ENCODE data around the gene RILPL1. TPM values are rescaled to one million over a fixed set of nuclear protein-coding genes. Genes with fewer than 3 reads are reported as not detected.

The RILPL1 gene
- total and polyA plus RNA-seq, 2 of the 4 experiments (the other 2 are of a cell fraction) = 11.1 to 19.8 TPM

DNA sequence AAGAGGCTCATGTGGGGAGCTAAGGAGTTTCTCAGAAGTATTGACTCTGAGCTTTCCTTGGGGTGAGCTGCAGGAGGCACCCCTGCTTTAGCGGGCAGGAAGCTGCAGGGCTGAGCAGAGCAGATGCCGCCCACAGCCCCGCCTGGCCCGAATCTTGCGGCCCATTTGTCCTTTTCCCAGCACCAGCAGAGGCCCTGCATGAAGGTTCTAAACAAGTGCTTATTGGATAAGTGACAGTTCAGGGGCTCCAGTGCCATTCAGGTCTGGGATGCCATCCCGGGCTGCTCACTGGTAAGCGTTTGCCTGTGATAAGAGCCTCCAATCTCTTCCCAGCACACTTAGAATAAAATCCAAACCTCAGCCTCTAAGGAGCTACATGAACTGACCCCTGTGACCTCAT lies 11.4 kb downstream of the RILPL1 start:
- no peak overlapping the region for H2BK15ac ChIP-seq (ENCODE audit: low read depth, low read length)
- no peak overlapping the region for H3K4ac ChIP-seq (ENCODE audit: low read depth, low read length)
- 100% methylated on average over 4 of the region's 7 CpGs; no CpG with 5 or more reads in 1 of the 2 experiments for WGBS, 2 experiments (ENCODE audit: extremely low coverage in 2 of 2, insufficient read length in 1 of 2)
- no peak overlapping the region for H2BK20ac ChIP-seq (ENCODE audit: low read depth, low read length)
- peaks cover 21 to 45% of the 10 kb centered on the region in 2 experiments for H3K79me1 ChIP-seq (ENCODE audit: low read depth in 1 of 2, low read length in 2 of 2)
- no peak overlapping the region for H4K8ac ChIP-seq (ENCODE audit: low read depth in 2 of 2, low read length in 2 of 2)
- no peak overlapping the region for H4K5ac ChIP-seq (ENCODE audit: low read depth, low read length)
- H3K9ac ChIP-seq (ENCODE audit: low read depth, low read length) = no peak overlapping the region
- ATAC-seq (ENCODE audit: low read depth) (no peak), DNase-seq (no peak)
- H3K14ac ChIP-seq (replicated peaks; ENCODE audit: low read depth, low read length) = no peak overlapping the region
- no peak overlapping the region; the same call in 1 of the 2 replicates for H3K56ac ChIP-seq (ENCODE audit: extremely low read depth, insufficient read depth, low read length)
- H3K4me2 ChIP-seq (ENCODE audit: low read depth, low read length) = no peak overlapping the region
- H3K36me3 ChIP-seq (ENCODE audit: control insufficient read depth, insufficient read depth, low read length) = peaks cover 52% of the 10 kb centered on the region
- TF ChIP-seq RCOR1 (IDR thresholded peaks at IDR 0.05; ENCODE audit: insufficient replicate concordance, low read length) (no peak), RAD21 (IDR thresholded peaks at IDR 0.05; ENCODE audit: low read length) (no peak), NFE2L2 (IDR thresholded peaks at IDR 0.05; ENCODE audit: low read depth, low read length) (no peak), RFX5 (IDR thresholded peaks at IDR 0.05; ENCODE audit: low read depth, low read length) (no peak), SMC3 (IDR thresholded peaks at IDR 0.05; ENCODE audit: low read depth, low read length) (no peak), POLR2A (IDR thresholded peaks at IDR 0.05; ENCODE audit: low read depth, low read length) (no peak), MXI1 (IDR thresholded peaks at IDR 0.05; ENCODE audit: borderline replicate concordance, low read depth, low read length) (no peak), CEBPB (IDR thresholded peaks at IDR 0.05; ENCODE audit: low read depth, low read length) (no peak), MAFK (IDR thresholded peaks at IDR 0.05; ENCODE audit: low read depth, low read length) (no peak), BHLHE40 (IDR thresholded peaks at IDR 0.05; ENCODE audit: low read depth, low read length) (no peak), CHD1 (IDR thresholded peaks at IDR 0.05; ENCODE audit: low read depth, low read length) (no peak), MAZ (IDR thresholded peaks at IDR 0.05; ENCODE audit: borderline replicate concordance, low read depth, low read length) (no peak), FOS (IDR thresholded peaks at IDR 0.05; ENCODE audit: low read depth, low read length) (no peak)
- TF ChIP-seq, protein P1, sequence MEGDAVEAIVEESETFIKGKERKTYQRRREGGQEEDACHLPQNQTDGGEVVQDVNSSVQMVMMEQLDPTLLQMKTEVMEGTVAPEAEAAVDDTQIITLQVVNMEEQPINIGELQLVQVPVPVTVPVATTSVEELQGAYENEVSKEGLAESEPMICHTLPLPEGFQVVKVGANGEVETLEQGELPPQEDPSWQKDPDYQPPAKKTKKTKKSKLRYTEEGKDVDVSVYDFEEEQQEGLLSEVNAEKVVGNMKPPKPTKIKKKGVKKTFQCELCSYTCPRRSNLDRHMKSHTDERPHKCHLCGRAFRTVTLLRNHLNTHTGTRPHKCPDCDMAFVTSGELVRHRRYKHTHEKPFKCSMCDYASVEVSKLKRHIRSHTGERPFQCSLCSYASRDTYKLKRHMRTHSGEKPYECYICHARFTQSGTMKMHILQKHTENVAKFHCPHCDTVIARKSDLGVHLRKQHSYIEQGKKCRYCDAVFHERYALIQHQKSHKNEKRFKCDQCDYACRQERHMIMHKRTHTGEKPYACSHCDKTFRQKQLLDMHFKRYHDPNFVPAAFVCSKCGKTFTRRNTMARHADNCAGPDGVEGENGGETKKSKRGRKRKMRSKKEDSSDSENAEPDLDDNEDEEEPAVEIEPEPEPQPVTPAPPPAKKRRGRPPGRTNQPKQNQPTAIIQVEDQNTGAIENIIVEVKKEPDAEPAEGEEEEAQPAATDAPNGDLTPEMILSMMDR (conservative IDR thresholded peaks at IDR 0.05; ENCODE audit: low read depth, low read length) = no peak
- TF ChIP-seq, protein P2, sequence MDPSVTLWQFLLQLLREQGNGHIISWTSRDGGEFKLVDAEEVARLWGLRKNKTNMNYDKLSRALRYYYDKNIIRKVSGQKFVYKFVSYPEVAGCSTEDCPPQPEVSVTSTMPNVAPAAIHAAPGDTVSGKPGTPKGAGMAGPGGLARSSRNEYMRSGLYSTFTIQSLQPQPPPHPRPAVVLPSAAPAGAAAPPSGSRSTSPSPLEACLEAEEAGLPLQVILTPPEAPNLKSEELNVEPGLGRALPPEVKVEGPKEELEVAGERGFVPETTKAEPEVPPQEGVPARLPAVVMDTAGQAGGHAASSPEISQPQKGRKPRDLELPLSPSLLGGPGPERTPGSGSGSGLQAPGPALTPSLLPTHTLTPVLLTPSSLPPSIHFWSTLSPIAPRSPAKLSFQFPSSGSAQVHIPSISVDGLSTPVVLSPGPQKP (IDR thresholded peaks at IDR 0.05; ENCODE audit: borderline replicate concordance, low read depth, low read length) = no peak
- TF ChIP-seq, protein P3, sequence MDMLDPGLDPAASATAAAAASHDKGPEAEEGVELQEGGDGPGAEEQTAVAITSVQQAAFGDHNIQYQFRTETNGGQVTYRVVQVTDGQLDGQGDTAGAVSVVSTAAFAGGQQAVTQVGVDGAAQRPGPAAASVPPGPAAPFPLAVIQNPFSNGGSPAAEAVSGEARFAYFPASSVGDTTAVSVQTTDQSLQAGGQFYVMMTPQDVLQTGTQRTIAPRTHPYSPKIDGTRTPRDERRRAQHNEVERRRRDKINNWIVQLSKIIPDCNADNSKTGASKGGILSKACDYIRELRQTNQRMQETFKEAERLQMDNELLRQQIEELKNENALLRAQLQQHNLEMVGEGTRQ (IDR thresholded peaks at IDR 0.05; ENCODE audit: low read depth, low read length) = no peak
- H3K18ac ChIP-seq (ENCODE audit: low read depth, low read length) = no peak overlapping the region
- CTCF ChIA-PET = no interaction called here
- no peak overlapping the region for H4K91ac ChIP-seq (ENCODE audit: insufficient read depth, low read depth, low read length)
- no peak overlapping the region for H3K23ac ChIP-seq (ENCODE audit: low read depth, low read length)
- no peak overlapping the region for H2AK9ac ChIP-seq (replicated peaks; ENCODE audit: low read depth, low read length, poor library complexity)
- H2AFZ ChIP-seq (replicated peaks; ENCODE audit: low read length, poor library complexity) = no peak overlapping the region
- intact Hi-C loops (cut with micrococcal nuclease) = no loop called here
- H4K20me1 ChIP-seq (ENCODE audit: insufficient read depth, low read length) = peaks cover 12% of the 10 kb centered on the region
- H3K27me3 ChIP-seq (ENCODE audit: control insufficient read depth, insufficient read depth, low read length) = no peaks in the 10 kb centered on the region
- in situ Hi-C loops (cut with MboI; ENCODE audit: low sequenced_read_pairs) = no loop called here
- H3K9me1 ChIP-seq (ENCODE audit: insufficient read depth, low read length) = peaks cover 8% of the 10 kb centered on the region
- H3K4me3 ChIP-seq (ENCODE audit: insufficient read depth, low read depth, low read length) = no peak overlapping the region
- no peak overlapping the region for H2AK5ac ChIP-seq (ENCODE audit: low read depth, low read length)
- no peaks in the 10 kb centered on the region for H3K9me3 ChIP-seq (ENCODE audit: control insufficient read depth, insufficient read depth, low read length)
- H3K4me1 ChIP-seq (ENCODE audit: control insufficient read depth, insufficient read depth, low read length) = peaks cover 6% of the 10 kb centered on the region
- H2BK120ac ChIP-seq (ENCODE audit: low read depth, low read length) = no peak overlapping the region
- dilution Hi-C loops (cut with HindIII; ENCODE audit: low sequenced_read_pairs, unreplicated experiment) = no loop called here
- no peak overlapping the region for H2BK5ac ChIP-seq (ENCODE audit: low read depth, low read length, poor library complexity, severe bottlenecking)
- BruUV-seq (replicated peaks) = no TSS peak
- POLR2A ChIA-PET (ENCODE audit: unreplicated experiment) = no interaction called here
- H3K27ac ChIP-seq (ENCODE audit: insufficient read depth, low read length) = no peak overlapping the region
